ENCODE measurements around the gene PEX11G.

Gene PEX11G

DNA sequence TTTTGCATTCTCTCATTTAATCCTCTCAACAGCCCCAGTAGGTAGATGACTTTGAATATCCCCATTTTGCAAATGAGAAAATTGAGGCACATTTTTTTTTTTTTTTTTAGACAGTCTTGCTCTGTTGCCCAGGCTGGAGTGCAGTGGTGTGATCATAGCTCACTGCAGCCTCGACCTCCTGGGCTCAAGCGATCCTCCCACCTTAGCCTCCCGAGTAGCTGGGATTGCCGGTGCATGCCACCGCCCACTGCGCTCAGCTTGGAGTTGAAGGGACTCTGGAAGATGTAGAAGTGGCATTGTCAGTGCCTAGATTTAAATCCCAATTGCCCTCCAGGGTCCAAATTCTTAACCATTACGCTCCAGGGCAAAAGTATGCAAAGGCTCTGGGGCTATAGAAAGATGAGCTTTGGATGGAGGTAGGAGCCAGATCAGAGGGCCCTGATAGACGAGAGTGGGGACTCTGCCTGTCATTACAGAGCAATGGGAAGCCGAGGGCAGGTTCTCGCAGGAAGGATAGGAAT lies 32.8 kb upstream of the PEX11G start:
- DNase-seq (ENCODE audit: low read depth in 2 of 2) = no peak

DNA sequence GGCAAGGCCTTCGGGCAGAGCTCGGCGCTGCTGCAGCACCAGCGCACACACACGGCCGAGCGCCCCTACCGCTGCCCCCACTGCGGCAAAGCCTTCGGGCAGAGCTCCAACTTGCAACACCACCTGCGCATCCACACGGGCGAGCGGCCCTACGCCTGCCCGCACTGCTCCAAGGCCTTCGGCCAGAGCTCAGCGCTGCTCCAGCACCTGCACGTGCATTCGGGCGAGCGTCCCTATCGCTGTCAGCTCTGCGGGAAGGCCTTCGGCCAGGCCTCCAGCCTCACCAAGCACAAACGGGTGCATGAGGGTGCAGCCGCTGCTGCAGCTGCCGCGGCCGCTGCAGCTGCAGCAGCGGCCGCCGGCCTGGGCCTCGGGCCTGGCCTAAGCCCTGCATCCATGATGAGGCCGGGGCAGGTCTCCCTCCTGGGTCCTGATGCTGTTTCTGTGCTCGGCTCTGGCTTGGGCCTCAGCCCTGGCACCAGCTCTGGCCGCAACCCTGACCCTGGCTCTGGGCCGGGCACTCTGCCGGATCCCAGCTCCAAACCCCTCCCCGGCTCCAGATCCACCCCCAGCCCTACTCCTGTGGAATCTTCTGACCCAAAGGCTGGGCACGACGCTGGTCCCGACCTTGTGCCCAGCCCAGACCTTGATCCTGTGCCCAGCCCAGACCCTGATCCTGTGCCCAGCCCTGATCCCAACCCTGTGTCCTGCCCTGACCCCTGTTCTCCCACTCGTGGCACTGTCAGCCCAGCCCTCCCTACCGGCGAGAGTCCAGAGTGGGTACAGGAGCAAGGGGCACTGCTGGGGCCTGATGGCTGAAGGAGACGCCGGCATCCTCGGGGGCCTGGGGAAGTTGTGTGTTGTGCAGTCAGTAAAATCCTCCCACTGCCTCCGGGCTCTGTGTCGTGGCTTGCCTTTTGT lies 31.6 kb upstream of the PEX11G start:
- no peak for DNase-seq (ENCODE audit: low read depth in 2 of 2)

DNA sequence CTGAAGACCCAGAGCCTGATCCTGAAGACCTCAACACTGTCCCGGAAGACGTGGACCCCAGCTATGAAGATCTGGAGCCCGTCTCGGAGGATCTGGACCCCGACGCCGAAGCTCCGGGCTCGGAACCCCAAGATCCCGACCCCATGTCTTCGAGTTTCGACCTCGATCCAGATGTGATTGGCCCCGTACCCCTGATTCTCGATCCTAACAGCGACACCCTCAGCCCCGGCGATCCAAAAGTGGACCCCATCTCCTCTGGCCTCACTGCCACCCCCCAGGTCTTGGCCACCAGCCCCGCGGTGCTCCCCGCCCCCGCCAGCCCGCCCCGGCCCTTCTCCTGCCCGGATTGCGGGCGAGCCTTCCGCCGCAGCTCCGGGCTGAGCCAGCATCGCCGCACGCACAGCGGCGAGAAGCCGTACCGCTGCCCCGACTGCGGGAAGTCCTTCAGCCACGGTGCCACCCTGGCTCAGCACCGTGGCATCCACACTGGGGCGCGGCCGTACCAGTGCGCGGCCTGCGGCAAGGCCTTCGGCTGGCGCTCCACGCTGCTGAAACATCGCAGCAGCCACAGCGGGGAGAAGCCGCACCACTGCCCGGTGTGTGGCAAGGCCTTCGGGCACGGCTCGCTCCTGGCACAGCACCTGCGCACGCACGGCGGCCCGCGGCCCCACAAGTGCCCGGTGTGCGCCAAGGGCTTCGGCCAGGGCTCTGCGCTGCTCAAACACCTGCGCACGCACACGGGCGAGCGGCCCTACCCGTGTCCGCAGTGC lies 30.7 kb upstream of the PEX11G start:
- no peak for DNase-seq (ENCODE audit: low read depth in 2 of 2)

DNA sequence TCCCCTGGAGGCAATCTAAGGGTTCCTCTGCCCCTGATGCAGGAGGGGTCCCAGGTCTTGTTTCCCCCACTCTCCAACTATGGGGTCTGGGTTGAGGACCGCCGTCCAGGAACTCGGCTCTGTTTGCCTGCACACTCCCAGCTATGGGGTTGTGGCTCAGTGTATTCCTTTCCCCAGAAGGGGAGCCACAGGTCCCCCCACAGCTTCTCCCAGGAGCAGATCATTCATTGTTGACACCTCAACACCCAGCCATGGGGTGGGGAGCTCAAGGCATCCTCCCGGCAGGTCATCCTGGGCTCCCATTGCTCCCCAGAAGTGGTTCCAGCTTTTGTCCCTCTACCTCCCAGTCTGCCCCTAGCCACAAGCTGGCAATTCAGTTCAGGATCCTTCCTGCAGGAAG lies 28.0 kb upstream of the PEX11G start:
- DNase-seq (ENCODE audit: low read depth in 2 of 2) = no peak

DNA sequence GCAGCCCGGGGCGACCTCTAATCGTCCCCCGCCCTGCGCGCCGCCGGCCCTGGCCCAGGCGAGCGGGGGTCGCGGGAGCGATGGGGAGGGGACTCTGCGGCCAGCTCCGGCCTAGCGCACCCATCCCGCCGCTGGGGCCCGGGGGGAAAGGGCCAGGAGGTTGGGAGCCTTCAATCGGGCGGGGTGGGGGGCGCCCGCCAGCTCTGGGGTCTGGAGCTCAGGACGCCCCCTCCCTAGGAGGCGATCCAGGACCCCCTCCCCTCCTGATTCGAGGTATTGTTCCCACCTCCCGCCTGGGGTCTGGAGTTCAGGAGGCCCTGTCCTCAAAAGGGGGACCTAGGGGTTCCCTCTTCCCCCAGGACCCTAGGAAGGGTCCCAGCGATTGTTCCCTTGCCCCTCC lies 27.5 kb upstream of the PEX11G start:
- no peak for DNase-seq (ENCODE audit: low read depth in 2 of 2)

DNA sequence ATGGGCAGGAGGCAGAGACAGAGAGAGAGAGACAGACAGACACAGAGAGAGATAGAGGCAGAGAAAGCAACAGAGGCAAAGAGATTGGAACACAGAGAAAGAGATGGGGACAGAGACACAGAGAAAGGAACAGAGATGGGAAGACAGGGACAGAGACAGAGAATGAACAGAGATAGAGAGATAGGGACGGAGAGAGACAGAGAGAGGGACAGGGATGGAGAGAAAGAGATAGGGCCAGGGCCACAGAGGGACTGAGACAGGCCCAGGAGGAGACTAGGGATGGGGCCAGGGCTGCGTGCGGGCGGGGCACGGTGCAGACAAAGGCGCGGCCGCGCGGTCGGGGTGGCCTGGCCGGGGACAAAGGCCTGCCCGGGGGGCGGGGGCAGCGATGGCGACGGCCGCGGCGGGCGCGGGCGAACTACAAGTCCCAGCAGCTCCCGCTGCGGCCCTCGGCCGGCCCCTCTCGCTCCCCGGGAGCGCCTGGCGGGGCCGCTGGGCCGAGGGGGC lies 26.9 kb upstream of the PEX11G start, which contains the start of gene ZNF358:
Gene ZNF358, plus strand, starts transcription at position 459 of the 507 bp plus-strand sequence. CDS start 3,140 bp downstream, outside the sequence.
- no peak for DNase-seq (ENCODE audit: low read depth in 2 of 2)

DNA sequence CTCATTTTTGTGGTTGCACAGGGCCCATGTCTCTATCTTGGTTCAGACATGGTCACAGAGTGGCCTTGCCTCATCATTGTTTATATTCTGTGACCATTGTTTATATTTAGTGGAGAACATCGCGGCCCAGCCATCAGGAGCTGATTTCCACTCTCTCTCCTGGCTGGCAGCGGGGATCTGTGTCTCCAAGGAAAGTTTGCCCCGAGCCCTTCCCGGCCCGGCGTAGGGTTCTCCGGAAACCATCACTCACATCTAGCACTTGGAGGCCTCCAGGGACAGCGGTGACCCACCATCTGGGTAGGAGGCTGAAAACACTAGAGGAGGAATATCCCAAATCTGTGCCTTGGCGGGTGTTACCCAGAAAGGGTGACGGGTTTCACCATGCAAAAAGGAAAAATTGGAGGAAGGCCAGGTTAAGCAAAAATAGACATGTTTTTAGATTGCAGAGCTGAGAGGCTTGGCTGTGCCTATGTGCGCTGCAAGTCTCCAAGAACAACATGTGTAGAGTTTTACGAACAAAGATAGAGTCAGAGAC lies 26.3 kb upstream of the PEX11G start:
- DNase-seq (ENCODE audit: low read depth in 2 of 2) = no peak

DNA sequence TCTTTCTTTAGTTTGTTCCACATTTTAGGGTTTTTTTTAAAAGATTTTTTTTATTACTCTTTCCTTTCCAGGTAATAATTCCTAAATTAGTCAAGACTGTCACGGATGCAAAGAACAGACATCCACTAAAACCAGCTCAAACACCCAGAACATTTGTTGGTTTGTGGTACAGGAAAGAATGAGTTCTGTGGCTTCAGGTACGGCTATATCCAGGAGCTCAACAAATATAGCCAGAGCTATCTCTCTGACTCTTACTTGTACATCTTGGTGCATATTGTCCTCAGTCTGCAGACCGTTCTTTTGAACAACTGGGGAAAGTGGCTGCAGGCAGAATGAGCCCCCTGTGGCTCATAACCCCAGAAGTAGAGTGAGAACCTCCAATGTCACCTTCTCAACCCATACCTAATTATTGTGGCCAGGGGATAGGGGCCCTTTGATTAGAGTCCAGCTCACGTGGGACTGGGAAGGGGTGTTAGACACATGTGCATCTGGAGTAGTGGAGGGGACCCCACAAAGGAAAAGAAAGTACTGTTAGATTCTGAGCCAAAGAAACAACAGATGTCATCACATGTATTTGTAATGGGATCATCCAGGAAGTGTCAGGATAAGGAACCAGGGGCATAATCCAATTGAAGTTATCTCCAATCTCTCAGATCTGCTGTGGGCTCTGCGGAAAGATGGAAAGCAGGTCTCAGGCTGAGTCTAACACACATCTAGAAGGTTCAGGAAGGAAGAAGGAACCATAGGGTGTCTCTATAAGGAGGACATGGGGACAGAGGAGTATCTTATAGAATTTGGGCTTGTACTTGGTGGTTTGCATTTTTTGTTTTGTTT lies 25.2 kb upstream of the PEX11G start:
- no peak for DNase-seq (ENCODE audit: low read depth in 2 of 2)

DNA sequence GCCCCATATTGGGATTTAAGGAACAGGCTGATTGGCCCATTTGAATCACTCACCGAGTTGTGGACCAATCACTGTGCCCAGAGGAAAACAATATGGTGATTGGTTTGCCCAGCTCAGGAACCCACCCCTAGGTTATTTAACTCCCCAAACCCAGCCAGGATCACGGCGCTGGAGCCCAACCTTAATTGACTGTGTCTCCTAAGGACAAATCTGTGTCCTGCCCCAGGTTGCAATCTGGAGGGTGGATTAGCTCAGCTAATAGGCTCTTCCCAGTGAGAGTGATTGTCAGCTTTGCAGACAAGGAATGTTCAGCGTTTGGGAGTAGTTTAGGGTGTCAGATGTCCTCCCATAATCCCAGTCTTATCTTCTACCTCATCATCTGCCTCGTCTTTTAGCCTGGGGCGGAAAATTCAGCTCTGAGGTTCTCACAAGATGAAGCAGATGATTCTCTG lies 23.6 kb upstream of the PEX11G start:
- DNase-seq (ENCODE audit: low read depth in 2 of 2) = no peak

DNA sequence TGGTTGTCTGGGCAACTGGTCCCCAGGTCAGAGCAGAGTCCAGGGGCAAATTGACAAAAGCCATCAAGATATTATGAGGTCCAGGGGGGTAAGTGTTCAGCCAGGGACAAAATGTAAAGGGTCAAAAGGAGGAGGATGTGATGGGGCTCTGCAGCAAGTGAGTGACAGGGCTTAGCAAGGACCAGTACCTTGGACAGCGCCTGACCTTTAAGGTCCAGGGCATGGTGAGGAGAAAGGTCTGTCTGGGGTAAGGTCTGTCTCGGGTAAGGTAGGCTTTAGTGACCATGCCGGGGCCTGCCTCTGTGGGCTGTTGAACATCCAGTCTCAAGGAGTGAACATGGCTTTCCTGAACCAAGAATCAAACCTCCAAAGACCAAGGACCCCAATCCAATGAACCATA lies 20.8 kb upstream of the PEX11G start:
- no peak for DNase-seq (ENCODE audit: low read depth in 2 of 2)

DNA sequence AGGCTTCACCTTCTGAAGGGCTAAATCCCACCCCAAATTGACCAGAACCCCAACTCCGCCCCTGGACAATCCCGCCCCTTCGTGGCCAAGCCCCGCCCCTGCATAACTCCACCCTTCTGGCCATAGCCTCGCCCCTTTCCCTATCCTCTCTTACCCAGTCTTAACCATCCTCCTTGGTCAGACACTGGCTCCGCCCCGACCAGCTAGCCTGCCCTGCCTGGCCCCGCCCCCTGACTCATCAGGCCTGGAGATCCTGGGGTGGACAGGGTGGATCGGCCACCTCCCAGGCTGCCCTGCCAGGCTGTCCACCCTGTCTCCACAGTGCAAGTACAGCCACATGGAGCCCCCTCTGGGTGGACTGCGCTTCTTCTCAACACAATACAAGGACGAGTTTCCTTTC lies 19.0 kb upstream of the PEX11G start:
- no peak for DNase-seq (ENCODE audit: low read depth in 2 of 2)

DNA sequence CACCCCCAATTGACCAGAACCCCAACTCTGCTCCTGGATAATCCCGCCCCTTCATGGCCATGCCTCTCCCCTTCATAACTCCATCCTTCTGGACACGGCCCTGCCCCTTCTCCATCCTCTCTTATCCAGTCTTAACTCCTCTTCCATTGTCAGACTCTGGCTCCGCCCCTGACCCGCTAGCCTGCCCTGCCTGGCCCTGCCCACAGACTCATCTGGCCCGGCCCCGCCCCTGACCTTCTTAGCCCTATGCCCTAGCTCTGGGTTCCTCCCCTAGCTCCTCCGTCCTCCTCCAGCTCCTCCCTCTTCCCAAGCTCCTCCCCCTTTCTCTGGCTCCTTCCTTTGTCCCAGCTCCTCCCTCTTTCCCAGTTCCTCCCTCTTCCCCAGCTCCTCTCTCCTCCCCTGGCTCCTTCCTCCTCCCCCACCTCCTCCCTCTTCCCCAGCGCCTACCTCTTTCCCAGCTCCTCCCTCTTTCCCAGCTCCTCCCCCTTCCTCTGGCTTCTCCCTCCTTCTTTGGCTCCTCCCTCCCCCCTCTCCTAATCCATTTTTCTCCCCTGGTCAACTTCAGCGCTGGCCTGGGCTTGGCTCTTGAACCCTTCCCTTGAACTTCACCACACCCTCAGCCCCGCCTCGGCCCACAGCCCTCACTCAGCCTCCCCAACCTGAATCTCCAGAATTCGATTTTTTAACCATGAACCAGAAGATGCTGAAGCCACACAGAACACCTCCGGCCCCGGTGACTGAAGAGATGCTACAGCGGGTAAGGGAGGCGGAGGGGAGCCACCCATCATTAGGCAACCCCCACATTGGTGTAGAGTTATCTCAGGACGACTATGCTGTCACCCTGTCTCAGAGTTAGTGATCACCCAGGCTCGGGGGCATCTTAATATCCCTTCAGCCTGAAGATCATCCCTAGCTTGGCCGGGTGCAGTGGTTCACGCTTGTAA lies 17.8 kb upstream of the PEX11G start:
- DNase-seq (ENCODE audit: low read depth in 2 of 2) = no peak

DNA sequence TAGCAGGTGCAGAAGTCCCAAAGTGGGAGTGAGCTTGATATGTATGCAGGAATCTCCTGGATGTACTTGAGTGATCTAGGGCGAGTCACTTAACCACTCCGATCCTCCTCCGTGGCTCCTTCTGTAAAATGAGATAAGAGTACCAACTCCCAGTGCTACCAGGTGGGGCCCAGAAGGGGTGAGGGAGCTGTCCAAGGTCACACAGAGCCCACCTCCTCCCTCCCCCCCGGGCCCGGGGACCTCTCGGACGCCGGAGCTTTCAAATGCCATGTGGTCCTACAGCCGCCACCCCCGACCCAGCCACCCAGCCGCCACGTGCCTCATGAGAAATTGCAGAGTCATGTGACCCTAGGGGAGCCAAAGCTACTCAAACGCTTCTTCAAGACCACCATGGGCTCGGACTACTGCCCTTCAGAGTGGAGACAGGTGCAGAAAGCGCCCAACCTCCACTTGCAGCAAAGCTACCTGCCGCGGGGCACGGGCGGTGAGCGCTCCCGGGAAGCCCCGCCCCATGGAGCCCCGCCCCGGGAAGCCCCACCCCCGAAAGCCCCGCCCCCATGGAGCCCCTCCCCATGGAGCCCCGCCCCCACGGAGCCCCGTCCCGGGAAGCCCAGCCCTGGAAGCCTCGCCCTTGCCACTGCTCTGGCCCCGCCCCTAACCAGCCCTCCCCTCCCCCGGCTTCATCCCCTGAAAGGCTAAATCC lies 17.0 kb upstream of the PEX11G start:
- no peak for DNase-seq (ENCODE audit: low read depth in 2 of 2)

DNA sequence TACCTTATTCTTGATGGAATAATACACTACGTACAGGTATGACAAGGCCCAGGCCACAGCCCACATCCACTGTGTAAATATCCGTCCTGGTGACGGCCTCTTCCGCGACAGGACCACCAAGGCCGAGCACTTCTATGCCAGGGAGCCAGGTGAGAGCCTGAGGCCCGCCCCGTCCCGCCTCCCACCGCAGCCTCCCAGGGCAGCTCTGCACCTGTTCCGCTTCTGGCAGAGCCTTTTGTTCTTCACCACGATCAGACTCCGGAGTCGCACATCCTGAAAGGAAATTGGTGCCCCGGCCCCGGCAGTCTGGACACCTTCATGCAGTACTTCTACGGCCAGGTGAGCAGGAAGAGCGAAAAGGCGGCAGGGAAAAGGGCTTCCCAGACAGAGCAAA lies 16.4 kb upstream of the PEX11G start:
- no peak for DNase-seq (ENCODE audit: low read depth in 2 of 2)

DNA sequence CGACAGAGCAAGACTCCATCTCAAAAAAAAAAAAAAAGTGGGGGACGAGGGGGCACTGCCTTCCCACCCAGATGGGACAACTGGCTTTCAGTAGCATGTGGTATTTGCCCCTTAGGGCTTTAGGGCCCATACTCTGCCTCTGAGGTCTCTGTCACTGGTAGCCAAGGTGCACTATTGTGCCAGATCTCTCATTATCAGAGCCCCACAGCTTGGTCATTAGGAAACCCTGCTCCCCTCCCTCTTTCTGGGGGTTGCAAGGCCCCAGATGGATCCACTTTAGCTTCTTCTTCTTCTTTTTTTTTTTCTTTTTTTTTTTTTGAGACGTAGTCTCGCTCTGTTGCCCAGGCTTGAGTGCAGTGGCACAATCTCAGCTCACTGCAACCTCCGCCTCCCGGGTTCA lies 15.8 kb upstream of the PEX11G start:
- no peak for DNase-seq (ENCODE audit: low read depth in 2 of 2)

DNA sequence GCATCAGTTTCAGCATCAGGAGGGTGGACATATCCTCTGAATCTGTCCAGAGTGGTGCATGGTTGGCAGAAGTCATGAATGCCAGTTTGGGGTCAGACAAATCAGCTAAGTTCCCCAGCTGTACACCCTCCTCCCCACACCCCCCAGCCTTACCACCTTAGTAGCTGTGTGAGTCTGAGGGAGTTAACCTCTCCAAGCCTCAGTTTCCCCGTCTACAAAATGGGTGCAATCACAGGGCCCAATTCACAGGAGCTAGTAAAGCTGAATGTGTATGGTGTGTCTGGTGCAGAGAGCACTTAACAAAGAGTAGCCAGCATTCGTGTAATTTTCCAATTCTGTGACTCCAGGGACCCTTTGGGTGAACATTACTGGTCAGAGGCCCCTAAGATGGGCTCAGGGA lies 13.7 kb upstream of the PEX11G start:
- DNase-seq (ENCODE audit: low read depth in 2 of 2) = no peak

DNA sequence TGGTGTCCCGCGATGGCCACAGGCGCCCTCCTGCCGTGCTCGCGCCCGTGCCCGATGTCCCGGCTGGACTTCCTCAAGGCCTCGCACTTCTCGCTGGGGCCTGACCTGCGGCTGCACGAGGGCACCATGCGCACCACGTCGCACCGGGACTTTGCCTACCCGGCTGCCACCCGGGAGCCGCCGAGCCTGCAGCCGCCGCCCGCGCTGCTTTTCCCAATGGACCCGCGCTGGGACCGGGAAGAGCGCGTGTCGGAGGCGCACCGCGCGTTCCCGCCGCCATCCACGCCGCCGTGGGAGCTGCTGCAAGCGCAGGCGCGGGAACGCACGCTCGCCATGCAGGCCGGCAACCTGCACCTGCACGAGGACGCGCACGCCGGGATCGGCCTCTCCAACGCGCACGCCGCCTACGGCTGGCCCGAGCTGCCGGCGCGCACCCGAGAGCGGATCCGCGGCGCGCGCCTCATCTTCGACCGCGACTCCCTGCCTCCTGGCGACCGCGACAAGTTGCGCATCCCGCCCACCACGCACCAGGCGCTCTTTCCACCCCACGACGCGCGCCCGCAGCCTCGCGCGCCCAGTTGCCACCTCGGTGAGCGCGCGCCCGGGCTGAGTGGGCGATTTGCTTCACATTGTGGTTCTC lies 12.1 kb upstream of the PEX11G start:
- DNase-seq (ENCODE audit: low read depth in 2 of 2) = no peak

DNA sequence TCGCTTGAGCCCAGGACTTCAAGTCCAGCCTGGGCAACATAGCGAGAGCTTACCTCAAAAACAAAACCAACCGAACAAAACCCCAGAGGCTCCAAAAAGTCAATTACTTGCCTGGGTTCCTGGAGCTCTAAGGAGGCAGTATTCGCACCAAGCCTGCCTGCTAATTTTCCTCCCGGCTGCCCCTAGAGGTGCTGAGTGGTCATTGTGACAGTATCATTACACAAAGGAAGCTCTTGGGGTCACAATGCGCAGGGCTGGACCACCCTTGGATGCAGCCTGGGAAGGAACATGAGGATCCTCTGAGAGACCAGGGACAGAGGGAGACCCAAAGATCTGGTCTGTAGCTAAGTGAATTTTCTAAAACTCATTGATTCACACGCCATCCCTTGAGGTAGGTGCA lies 8.5 kb upstream of the PEX11G start:
- DNase-seq (ENCODE audit: low read depth in 2 of 2) = no peak
